ENCODE measurements around the gene RCAN1. TPM values are rescaled to one million over a fixed set of nuclear protein-coding genes. Genes with fewer than 3 reads are reported as not detected.

RCAN1 gene
- polyA plus RNA-seq, 3 donors: 5.2 to 17.5 (median 15.1) TPM

DNA sequence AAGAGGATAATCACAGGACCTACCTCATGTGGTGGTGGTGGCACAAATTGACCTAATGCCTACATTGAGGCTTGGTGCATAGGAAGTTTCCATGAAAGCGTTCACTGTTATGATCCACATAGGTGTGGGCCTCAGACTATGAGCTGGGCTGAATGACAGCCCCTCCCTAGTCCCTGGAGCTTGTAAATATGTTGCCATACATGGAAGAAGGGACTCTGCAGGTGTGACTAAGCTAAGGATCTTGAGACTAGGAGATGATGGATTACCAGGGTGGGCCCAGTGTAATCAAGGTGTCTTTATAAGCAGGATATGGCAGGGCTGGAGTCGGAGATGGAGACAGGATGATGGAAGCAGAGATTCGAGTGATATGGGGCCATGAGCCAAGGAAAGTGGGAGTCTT lies 71.9 kb downstream of the RCAN1 start:
- Histone ChIP-seq H3K9ac (ENCODE audit: insufficient read depth, low read length, poor library complexity, severe bottlenecking) (no peak overlapping the region), H2AFZ (ENCODE audit: insufficient read depth, low read depth, low read length, poor library complexity, severe bottlenecking) (no peak overlapping the region), H3K4me1 (ENCODE audit: control insufficient read depth in 1 of 2, insufficient read depth in 2 of 2, low read length in 2 of 2) (peaks cover 57% of the 10 kb centered on the region in 2 donors), H3K27me3 (ENCODE audit: control insufficient read depth in 2 of 2, insufficient read depth in 2 of 2, low read length in 2 of 2) (no peaks in the 10 kb centered on the region), H3K79me2 (ENCODE audit: insufficient read depth, low read length) (peaks cover 54% of the 10 kb centered on the region), H4K20me1 (ENCODE audit: insufficient read depth, low read length) (no peaks in the 10 kb centered on the region), H3K4me2 (replicated peaks; ENCODE audit: extremely low read depth, low read length, poor library complexity, severe bottlenecking) (no peak overlapping the region), H3K27ac (ENCODE audit: low read depth in 1 of 2, low read length in 2 of 2) (peak overlapping the region in 1 of 2 donors; percentile 92), H3K36me3 (replicated peaks in 1 of 2; ENCODE audit: control insufficient read depth in 1 of 2, insufficient read depth in 2 of 2, low read length in 2 of 2) (no peaks in the 10 kb centered on the region), H3K9me3 (replicated peaks in 1 of 2; ENCODE audit: control insufficient read depth in 1 of 2, insufficient read depth in 1 of 2, low read length in 2 of 2) (peaks cover 0 to 4% of the 10 kb centered on the region in 2 donors), H3K4me3 (replicated peaks in 1 of 3; ENCODE audit: low read depth in 2 of 3, low read length in 3 of 3) (no peak overlapping the region)
- Mint-ChIP-seq H3K36me3 (peaks cover 3 to 12% of the 10 kb centered on the region in 2 donors), H3K27ac (peak overlapping the region; percentile 60 to 96 (median 82)), H3K9me3 (peaks cover 4 to 7% (median 5%) of the 10 kb centered on the region in 7 donors), H3K4me3 (no peak overlapping the region), H3K27me3 (ENCODE audit: low read depth in 3 of 3) (peaks cover 0 to 6% (median 0%) of the 10 kb centered on the region in 3 donors), H3K4me1 (peaks cover 60% of the 10 kb centered on the region)
- no peak for DNase-seq
- TF ChIP-seq, protein P1, sequence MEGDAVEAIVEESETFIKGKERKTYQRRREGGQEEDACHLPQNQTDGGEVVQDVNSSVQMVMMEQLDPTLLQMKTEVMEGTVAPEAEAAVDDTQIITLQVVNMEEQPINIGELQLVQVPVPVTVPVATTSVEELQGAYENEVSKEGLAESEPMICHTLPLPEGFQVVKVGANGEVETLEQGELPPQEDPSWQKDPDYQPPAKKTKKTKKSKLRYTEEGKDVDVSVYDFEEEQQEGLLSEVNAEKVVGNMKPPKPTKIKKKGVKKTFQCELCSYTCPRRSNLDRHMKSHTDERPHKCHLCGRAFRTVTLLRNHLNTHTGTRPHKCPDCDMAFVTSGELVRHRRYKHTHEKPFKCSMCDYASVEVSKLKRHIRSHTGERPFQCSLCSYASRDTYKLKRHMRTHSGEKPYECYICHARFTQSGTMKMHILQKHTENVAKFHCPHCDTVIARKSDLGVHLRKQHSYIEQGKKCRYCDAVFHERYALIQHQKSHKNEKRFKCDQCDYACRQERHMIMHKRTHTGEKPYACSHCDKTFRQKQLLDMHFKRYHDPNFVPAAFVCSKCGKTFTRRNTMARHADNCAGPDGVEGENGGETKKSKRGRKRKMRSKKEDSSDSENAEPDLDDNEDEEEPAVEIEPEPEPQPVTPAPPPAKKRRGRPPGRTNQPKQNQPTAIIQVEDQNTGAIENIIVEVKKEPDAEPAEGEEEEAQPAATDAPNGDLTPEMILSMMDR (IDR thresholded peaks at IDR 0.05): no peak
- WGBS (ENCODE audit: insufficient coverage): 93% methylated on average over 3 of the region's 3 CpGs
- intact Hi-C loops (cut with micrococcal nuclease): no loop called here

DNA sequence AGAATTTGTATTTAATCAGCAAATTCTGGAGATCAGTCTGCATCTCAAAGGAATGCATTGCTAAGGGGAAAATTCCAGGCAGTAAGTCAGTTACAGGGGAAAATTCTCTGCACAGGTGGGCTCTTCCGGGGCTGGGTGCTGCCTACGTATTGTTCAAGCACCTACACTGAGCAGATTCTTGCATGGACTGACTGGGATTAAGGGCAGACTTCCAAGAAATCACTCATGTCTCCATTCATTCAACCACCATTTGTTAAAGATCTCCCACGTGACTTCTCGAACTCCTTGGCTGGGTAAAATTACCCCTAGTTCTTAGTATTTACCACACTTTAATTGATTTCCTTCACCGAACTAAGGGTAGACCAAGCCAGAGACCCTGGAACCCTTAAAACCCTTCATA lies 74.7 kb downstream of the RCAN1 start:
- H3K79me2 ChIP-seq (ENCODE audit: insufficient read depth, low read length): peaks cover 44% of the 10 kb centered on the region
- H3K4me3 Mint-ChIP-seq: no peak overlapping the region
- no peaks in the 10 kb centered on the region for H4K20me1 ChIP-seq (ENCODE audit: insufficient read depth, low read length)
- H3K4me2 ChIP-seq (replicated peaks; ENCODE audit: extremely low read depth, low read length, poor library complexity, severe bottlenecking): no peak overlapping the region
- no peaks in the 10 kb centered on the region for H3K27me3 ChIP-seq (ENCODE audit: control insufficient read depth in 2 of 2, insufficient read depth in 2 of 2, low read length in 2 of 2)
- no peak overlapping the region for H3K27ac ChIP-seq (ENCODE audit: low read depth in 1 of 2, low read length in 2 of 2)
- peaks cover 4 to 7% (median 5%) of the 10 kb centered on the region in 7 donors for H3K9me3 Mint-ChIP-seq
- no peak overlapping the region for H3K9ac ChIP-seq (ENCODE audit: insufficient read depth, low read length, poor library complexity, severe bottlenecking)
- H3K4me1 Mint-ChIP-seq: peaks cover 60% of the 10 kb centered on the region
- DNase-seq: no peak
- intact Hi-C loops (cut with micrococcal nuclease): no loop called here
- TF ChIP-seq, protein P1 (IDR thresholded peaks at IDR 0.05): no peak
- peaks cover 5 to 19% of the 10 kb centered on the region in 2 donors for H3K36me3 Mint-ChIP-seq
- 95% methylated on average over 4 of the region's 5 CpGs for WGBS (ENCODE audit: insufficient coverage)
- H3K27me3 Mint-ChIP-seq (ENCODE audit: low read depth in 3 of 3): peaks cover 0 to 4% (median 0%) of the 10 kb centered on the region in 3 donors
- peak overlapping the region in 1 of 7 donors; percentile 62 for H3K27ac Mint-ChIP-seq
- no peaks in the 10 kb centered on the region for H3K36me3 ChIP-seq (replicated peaks in 1 of 2; ENCODE audit: control insufficient read depth in 1 of 2, insufficient read depth in 2 of 2, low read length in 2 of 2)
- H3K4me3 ChIP-seq (replicated peaks in 1 of 3; ENCODE audit: low read depth in 2 of 3, low read length in 3 of 3): no peak overlapping the region
- H3K9me3 ChIP-seq (replicated peaks in 1 of 2; ENCODE audit: control insufficient read depth in 1 of 2, insufficient read depth in 1 of 2, low read length in 2 of 2): peaks cover 0 to 4% of the 10 kb centered on the region in 2 donors
- H3K4me1 ChIP-seq (ENCODE audit: control insufficient read depth in 1 of 2, insufficient read depth in 2 of 2, low read length in 2 of 2): peaks cover 60 to 61% of the 10 kb centered on the region in 2 donors
- H2AFZ ChIP-seq (ENCODE audit: insufficient read depth, low read depth, low read length, poor library complexity, severe bottlenecking): no peak overlapping the region
